ENCODE measurements around the gene CCM2L. TPM values are rescaled to one million over a fixed set of nuclear protein-coding genes. Genes with fewer than 3 reads are reported as not detected.

CCM2L gene
- total and polyA plus RNA-seq, 12 donors: 2.2 to 28.2 (median 6.2) TPM

GRCh38 chr20:31966991-31967655, 43.1 kb upstream of the CCM2L start:
- Histone ChIP-seq H3K36me3 (replicated peaks in 1 of 2) (no peaks in the 10 kb centered on the region), H3K9me3 (replicated peaks in 1 of 3) (no peaks in the 10 kb centered on the region), H3K27ac (no peak overlapping the region), H3K4me1 (replicated peaks in 1 of 2) (no peaks in the 10 kb centered on the region), H3K27me3 (peaks cover 19% of the 10 kb centered on the region), H3K4me3 (no peak overlapping the region)
- WGBS, 4 donors: 7 to 17% (median 10%) methylated on average over 5 of the region's 5 CpGs
- intact Hi-C loops (cut with DNase I): loop anchor here in 1 of 2 donors (10.0 kb wide), 1 partner anchor 628 kb away; no protein-coding TSS in a partner anchor
- no peak for TF ChIP-seq POLR2A (IDR thresholded peaks at IDR 0.05)
- TF ChIP-seq CTCF (IDR thresholded peaks at IDR 0.05): no peak
- no peak for DNase-seq

- Histone ChIP-seq H3K27ac (no peak within 1 kb of the TSS), H3K4me3 (peak within 1 kb of the TSS in 1 of 4 donors; percentile 29), H3K36me3 (replicated peaks in 1 of 2) (no peaks in the 10 kb centered on the region), H3K27me3 (peaks cover 19% of the 10 kb centered on the region), H3K4me1 (replicated peaks in 1 of 2) (no peaks in the 10 kb centered on the region), H3K9me3 (replicated peaks in 1 of 3) (no peaks in the 10 kb centered on the region)
- DNase-seq: peak in 1 of 7 donors; percentile 52
- intact Hi-C loops (cut with DNase I): loop anchor here in 1 of 2 donors (10.0 kb wide), 1 partner anchor 627 kb away; no protein-coding TSS in a partner anchor
- TF ChIP-seq POLR2A (IDR thresholded peaks at IDR 0.05) (no peak), CTCF (IDR thresholded peaks at IDR 0.05) (no peak)
- WGBS, 4 donors: 0 to 3% (median 2%) methylated on average over 11 to 38 of the region's 38 CpGs
Measured at GRCh38 chr20:31967830-31968249, 42.4 kb upstream of the CCM2L start, which contains the start of gene XKR7. TSS of gene XKR7 (plus strand) at chr20:31968151. CDS start at chr20:31968176, 25 bp downstream.

DNA sequence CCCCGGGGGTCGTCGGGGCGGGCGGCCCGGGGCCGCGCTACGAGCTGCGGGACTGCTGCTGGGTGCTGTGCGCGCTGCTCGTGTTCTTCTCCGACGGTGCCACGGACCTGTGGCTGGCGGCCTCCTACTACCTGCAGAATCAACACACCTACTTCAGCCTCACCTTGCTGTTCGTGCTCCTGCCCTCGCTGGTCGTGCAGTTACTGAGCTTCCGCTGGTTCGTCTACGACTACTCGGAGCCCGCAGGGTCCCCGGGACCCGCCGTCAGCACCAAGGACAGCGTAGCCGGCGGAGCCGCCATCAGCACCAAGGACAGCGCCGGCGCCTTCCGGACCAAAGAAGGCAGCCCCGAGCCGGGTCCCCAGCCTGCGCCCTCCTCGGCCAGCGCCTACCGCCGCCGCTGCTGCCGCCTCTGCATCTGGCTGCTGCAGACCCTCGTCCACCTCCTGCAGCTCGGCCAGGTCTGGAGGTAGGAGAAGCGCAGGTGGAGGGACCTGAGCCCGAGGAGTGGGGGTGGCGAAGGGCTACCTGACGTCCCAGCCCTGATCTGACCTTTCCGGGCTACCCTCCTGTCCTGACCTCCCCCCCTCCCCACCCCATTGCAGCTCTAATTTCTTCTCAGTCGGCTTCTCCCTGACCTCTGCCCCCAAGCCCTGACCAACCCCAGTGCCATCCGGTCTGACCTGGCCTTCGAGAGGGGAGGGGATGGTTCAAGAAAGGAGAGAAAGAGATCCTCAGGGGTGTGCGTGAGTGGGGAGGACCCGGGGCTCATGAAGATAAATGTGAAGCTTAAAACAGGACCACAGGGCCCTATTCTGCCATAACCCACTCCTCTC, 41.7 kb upstream of the CCM2L start:
- 2 to 4% (median 3%) methylated on average over 23 to 57 of the region's 57 CpGs for WGBS, 4 donors
- peak; percentile 67 to 79 (median 74) for DNase-seq
- H3K4me1 ChIP-seq (replicated peaks in 1 of 2): no peaks in the 10 kb centered on the region
- H3K4me3 ChIP-seq: peak overlapping the region in 1 of 4 donors; percentile 29
- no peak for TF ChIP-seq CTCF (IDR thresholded peaks at IDR 0.05)
- no peak for TF ChIP-seq POLR2A (IDR thresholded peaks at IDR 0.05)
- no peak overlapping the region for H3K27ac ChIP-seq
- peaks cover 19% of the 10 kb centered on the region for H3K27me3 ChIP-seq
- no peaks in the 10 kb centered on the region for H3K36me3 ChIP-seq (replicated peaks in 1 of 2)
- no peaks in the 10 kb centered on the region for H3K9me3 ChIP-seq (replicated peaks in 1 of 3)
- intact Hi-C loops (cut with DNase I): loop anchor here in 1 of 2 donors (10.0 kb wide), 1 partner anchor 626 kb away; no protein-coding TSS in a partner anchor

DNA sequence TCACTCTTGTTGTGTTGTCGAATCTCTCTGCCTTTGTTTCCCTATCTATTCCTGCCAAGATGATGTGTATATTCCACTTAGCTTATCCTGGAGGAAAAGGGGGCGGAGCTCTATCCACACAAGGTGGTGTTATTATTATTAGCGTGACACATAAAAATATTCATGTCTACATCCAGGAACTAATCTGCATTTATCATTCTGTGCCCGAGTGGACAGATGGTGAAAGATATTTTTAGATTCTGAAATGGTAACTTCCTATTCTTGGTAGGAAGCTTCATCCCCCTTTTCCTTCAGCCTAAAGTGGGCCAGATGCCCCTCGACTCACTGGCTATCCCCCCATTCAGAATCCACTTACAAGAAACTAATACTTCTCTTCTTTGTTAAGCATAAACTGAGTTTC, 40.2 kb upstream of the CCM2L start:
- H3K27ac ChIP-seq: no peak overlapping the region
- no peak overlapping the region for H3K4me3 ChIP-seq
- no peaks in the 10 kb centered on the region for H3K4me1 ChIP-seq (replicated peaks in 1 of 2)
- peaks cover 19% of the 10 kb centered on the region for H3K27me3 ChIP-seq
- no peak for DNase-seq
- no peaks in the 10 kb centered on the region for H3K9me3 ChIP-seq (replicated peaks in 1 of 3)
- WGBS, 4 donors: 49 to 58% (median 52%) methylated on average over 5 of the region's 5 CpGs
- intact Hi-C loops (cut with DNase I): loop anchor here in 1 of 2 donors (10.0 kb wide), 1 partner anchor 625 kb away; no protein-coding TSS in a partner anchor
- H3K36me3 ChIP-seq (replicated peaks in 1 of 2): no peaks in the 10 kb centered on the region
- TF ChIP-seq POLR2A (IDR thresholded peaks at IDR 0.05) (no peak), CTCF (IDR thresholded peaks at IDR 0.05) (no peak)

All from adrenal gland (tissue), 12 donors.